WTC11 (cell line): ENCODE results near the gene CGRRF1. TPM values are rescaled to one million over a fixed set of nuclear protein-coding genes. Genes with fewer than 3 reads are reported as not detected.

Source experiments
- ATAC-seq: fragments of 200-7000 bp; cut with Tn5 transposase; 2 replicates; pipeline ENCODE4 v1.10.0; 2021; ENCODE audit warnings: mild to moderate bottlenecking, moderate library complexity
- CTCF ChIA-PET: fragments of 300-600 bp; sonication (Branson Sonifier 250); formaldehyde crosslinking; loops from one replicate; lab custom pipeline; 2021; ENCODE audit warnings: antibody characterized with exemption; lab: Charles Lee
- POLR2A ChIA-PET: fragments of 350-600 bp; sonication (Branson Sonifier 250); formaldehyde crosslinking; loops from one replicate; lab custom pipeline; 2021; ENCODE audit warnings: antibody characterized with exemption; lab: Charles Lee
- DNase-seq: peaks from one replicate; pipeline ENCODE4 v3.0.0; 2021; ENCODE audit warnings: low spot score
- H3K27ac Mint-ChIP-seq: 2 replicates; pipeline ENCODE4 v1.8.0; 2021; ENCODE audit warnings: mixed read lengths
- H3K27me3 Mint-ChIP-seq: 2 replicates; pipeline ENCODE4 v1.8.0; 2021; ENCODE audit warnings: low read depth, mild to moderate bottlenecking, moderate library complexity, mixed read lengths
- H3K36me3 Mint-ChIP-seq: 2 replicates; pipeline ENCODE4 v1.8.0; 2021; ENCODE audit warnings: mixed read lengths
- H3K4me1 Mint-ChIP-seq: 2 replicates; pipeline ENCODE4 v1.8.0; 2022; ENCODE audit warnings: mixed read lengths
- H3K4me3 Mint-ChIP-seq: 2 replicates; pipeline ENCODE4 v1.8.0; 2021; ENCODE audit warnings: mild to moderate bottlenecking, moderate library complexity, mixed read lengths
- H3K9me3 Mint-ChIP-seq: 2 replicates; pipeline ENCODE4 v1.8.0; 2021; ENCODE audit warnings: mixed read lengths
- ATF1 ChIP-seq: sonication (generic); formaldehyde crosslinking; IDR thresholded peaks from 2 replicates; pipeline ENCODE4 v1.8.1; 2023; ENCODE audit warnings: mild to moderate bottlenecking, moderate library complexity, missing genetic modification reagents
- ATF2 ChIP-seq: sonication (generic); formaldehyde crosslinking; IDR thresholded peaks from 2 replicates; pipeline ENCODE4 v1.8.1; 2022; ENCODE audit warnings: low read depth, missing genetic modification reagents, borderline replicate concordance
- ATF3 ChIP-seq: sonication (generic); formaldehyde crosslinking; conservative IDR thresholded peaks from 2 replicates; pipeline ENCODE4 v1.8.1; 2022; ENCODE audit warnings: mild to moderate bottlenecking, missing genetic modification reagents
- E2F1 ChIP-seq: sonication (generic); formaldehyde crosslinking; IDR thresholded peaks from 2 replicates; pipeline ENCODE4 v1.8.0; 2022; ENCODE audit warnings: mild to moderate bottlenecking, missing genetic modification reagents
- E2F5 ChIP-seq: sonication (generic); formaldehyde crosslinking; IDR thresholded peaks from 2 replicates; pipeline ENCODE4 v1.8.1; 2022; ENCODE audit warnings: mild to moderate bottlenecking, moderate library complexity, missing genetic modification reagents
- GABPB1 ChIP-seq: sonication (generic); formaldehyde crosslinking; IDR thresholded peaks from 2 replicates; pipeline ENCODE4 v1.8.1; 2023; ENCODE audit warnings: mild to moderate bottlenecking, missing genetic modification reagents
- GTF2I ChIP-seq: fragments of 250-450 bp; sonication (Bioruptor Pico); conservative IDR thresholded peaks from 2 replicates; pipeline ENCODE4 v1.4.0; 2021; ENCODE audit warnings: mild to moderate bottlenecking
- KAT7 ChIP-seq: sonication (generic); formaldehyde crosslinking; IDR thresholded peaks from 2 replicates; pipeline ENCODE4 v1.8.1; 2023; ENCODE audit warnings: missing genetic modification reagents, mild to moderate bottlenecking, borderline replicate concordance
- MLX ChIP-seq: sonication (generic); formaldehyde crosslinking; IDR thresholded peaks from 2 replicates; pipeline ENCODE4 v1.8.1; 2023; ENCODE audit warnings: mild to moderate bottlenecking, missing genetic modification reagents, moderate library complexity
- NFATC4 ChIP-seq: fragments of 250-450 bp; sonication (Bioruptor Pico); IDR thresholded peaks from 2 replicates; pipeline ENCODE4 v1.9.0; 2021; ENCODE audit warnings: mild to moderate bottlenecking
- NR2C2 ChIP-seq: sonication (generic); formaldehyde crosslinking; IDR thresholded peaks from 2 replicates; pipeline ENCODE4 v1.8.0; 2022; ENCODE audit warnings: mild to moderate bottlenecking, missing genetic modification reagents
- PREB ChIP-seq: sonication (generic); formaldehyde crosslinking; IDR thresholded peaks from 2 replicates; pipeline ENCODE4 v1.8.1; 2022; ENCODE audit warnings: mild to moderate bottlenecking, missing genetic modification reagents, moderate library complexity, borderline replicate concordance
- RELA ChIP-seq: sonication (generic); formaldehyde crosslinking; IDR thresholded peaks from 2 replicates; pipeline ENCODE4 v1.8.1; 2022; ENCODE audit warnings: missing genetic modification reagents, mild to moderate bottlenecking, borderline replicate concordance
- SMAD3 ChIP-seq: sonication (generic); formaldehyde crosslinking; IDR thresholded peaks from 2 replicates; pipeline ENCODE4 v1.8.0; 2022; ENCODE audit warnings: missing genetic modification reagents, mild to moderate bottlenecking, borderline replicate concordance
- SOX15 ChIP-seq: fragments of 250-450 bp; sonication (Bioruptor Pico); IDR thresholded peaks from 2 replicates; pipeline ENCODE4 v1.9.0; 2021; ENCODE audit warnings: mild to moderate bottlenecking
- SP1 ChIP-seq: sonication (generic); formaldehyde crosslinking; conservative IDR thresholded peaks from 2 replicates; pipeline ENCODE4 v1.8.1; 2022; ENCODE audit warnings: missing genetic modification reagents
- STAT6 ChIP-seq: sonication (generic); formaldehyde crosslinking; conservative IDR thresholded peaks from 2 replicates; pipeline ENCODE4 v1.8.1; 2023; ENCODE audit warnings: mild to moderate bottlenecking, low read depth, missing genetic modification reagents, moderate library complexity
- TEAD4 ChIP-seq: sonication (generic); formaldehyde crosslinking; IDR thresholded peaks from 2 replicates; pipeline ENCODE4 v1.8.0; 2022; ENCODE audit warnings: mild to moderate bottlenecking, missing genetic modification reagents
- ZBTB21 ChIP-seq: sonication (generic); formaldehyde crosslinking; IDR thresholded peaks from 2 replicates; pipeline ENCODE4 v1.8.1; 2023; ENCODE audit warnings: mild to moderate bottlenecking, missing genetic modification reagents, borderline replicate concordance
- ZNF138 ChIP-seq: sonication (generic); formaldehyde crosslinking; conservative IDR thresholded peaks from 2 replicates; pipeline ENCODE4 v1.8.1; 2022; ENCODE audit warnings: mild to moderate bottlenecking, moderate library complexity, missing genetic modification reagents
- ZNF423 ChIP-seq: fragments of 250-450 bp; sonication (Bioruptor Pico); IDR thresholded peaks from 2 replicates; pipeline ENCODE4 v2.1.2; 2022; ENCODE audit warnings: mild to moderate bottlenecking, moderate library complexity
- total RNA-seq: library from RNA; stranded (reverse); gene quantifications from 3 replicates; pipeline ENCODE4 v1.2.3, GENCODE V29; 2021

CGRRF1 gene
- total RNA-seq, 1 experiment from 2014 or later = 15.1 TPM

- peak overlapping the region; percentile 92 for H3K27ac Mint-ChIP-seq
- DNase-seq (no peak), ATAC-seq (peak; percentile 16)
- H3K27me3 Mint-ChIP-seq = no peaks in the 10 kb centered on the region
- H3K4me1 Mint-ChIP-seq = peaks cover 41% of the 10 kb centered on the region
- no peaks in the 10 kb centered on the region for H3K9me3 Mint-ChIP-seq
- ChIA-PET POLR2A (interaction anchor here (0.7 to 1.5 kb wide), 4 partner anchors 15 to 78 kb away, joined by 3 to 7 read pairs (median 3); partner anchors contain the start of gene CGRRF1), CTCF (interaction anchor here (0.8 to 3.5 kb wide), 12 partner anchors 18 to 286 kb away, joined by 3 to 16 read pairs (median 4); partner anchors contain the start of genes CDKN3 and CGRRF1)
- peak overlapping the region; percentile 92 for H3K4me3 Mint-ChIP-seq
- H3K36me3 Mint-ChIP-seq = peaks cover 5% of the 10 kb centered on the region
- TF ChIP-seq TEAD4 (CRISPR knock-in tag) (no peak), PREB (CRISPR knock-in tag) (no peak), ZNF138 (CRISPR knock-in tag) (no peak), ATF3 (CRISPR knock-in tag) (no peak), RELA (no peak)
Measured at GRCh38 chr14:54487771-54488170, 21.9 kb upstream of the CGRRF1 start.

GRCh38 chr14:54488318-54488645 is 21.4 kb upstream of the CGRRF1 start:
- peak; percentile 62 for ATAC-seq
- no peak for DNase-seq
- CTCF ChIA-PET = interaction anchor here (0.6 to 3.5 kb wide), 16 partner anchors 9 to 456 kb away, joined by 3 to 16 read pairs (median 4); partner anchors contain the start of gene CGRRF1
- no peaks in the 10 kb centered on the region for H3K36me3 Mint-ChIP-seq
- peak overlapping the region; percentile 92 for H3K27ac Mint-ChIP-seq
- peak overlapping the region; percentile 92 for H3K4me3 Mint-ChIP-seq
- no peaks in the 10 kb centered on the region for H3K27me3 Mint-ChIP-seq
- TF ChIP-seq ZBTB21 (CRISPR knock-in tag) (no peak), GTF2I (CRISPR knock-in tag) (0 out of 2 replicates have a peak, but pooled peaks have one; percentile 21)
- TF ChIP-seq, all 79 proteins: peak for 1
- Mint-ChIP-seq H3K9me3 (no peaks in the 10 kb centered on the region), H3K4me1 (peaks cover 44% of the 10 kb centered on the region)
- POLR2A ChIA-PET = interaction anchor here (0.7 to 1.5 kb wide), 3 partner anchors 15 to 23 kb away, joined by 3 to 7 read pairs (median 3); partner anchors contain the start of gene CGRRF1

- peak; percentile 84 for ATAC-seq
- H3K4me3 Mint-ChIP-seq = peak within 1 kb of the TSS; percentile 92
- H3K27me3 Mint-ChIP-seq = no peaks in the 10 kb centered on the region
- H3K9me3 Mint-ChIP-seq = no peaks in the 10 kb centered on the region
- CTCF ChIA-PET = interaction anchor here (0.6 to 3.5 kb wide), 12 partner anchors 9 to 456 kb away, joined by 3 to 16 read pairs (median 4); partner anchors contain the start of gene CGRRF1
- POLR2A ChIA-PET = interaction anchor here (0.7 to 1.5 kb wide), 5 partner anchors 16 to 1936 kb away, joined by 3 to 7 read pairs (median 3); partner anchors contain the start of genes CGRRF1 and GPR137C
- peak within 1 kb of the TSS; percentile 95 for H3K27ac Mint-ChIP-seq
- H3K36me3 Mint-ChIP-seq = no peaks in the 10 kb centered on the region
- DNase-seq = peak; percentile 87
- peaks cover 49% of the 10 kb centered on the region for H3K4me1 Mint-ChIP-seq
- no peak for TF ChIP-seq ZNF423 (CRISPR knock-in tag)
- TF ChIP-seq SMAD3 (CRISPR knock-in tag) = no peak
- TF ChIP-seq ZBTB21 (CRISPR knock-in tag) = no peak
- TF ChIP-seq NFATC4 (CRISPR knock-in tag) = no peak
- peak; percentile 54; the same call in 1 of the 2 replicates for TF ChIP-seq GABPB1 (CRISPR knock-in tag)
- no peak for TF ChIP-seq RELA
- no peak for TF ChIP-seq ATF1 (CRISPR knock-in tag)
- TF ChIP-seq SOX15 (CRISPR knock-in tag) = no peak
- peak; percentile 44; the same call in 1 of the 2 replicates for TF ChIP-seq SP1
- no peak for TF ChIP-seq MLX (CRISPR knock-in tag)
- TF ChIP-seq ATF2 (CRISPR knock-in tag) = no peak
- no peak for TF ChIP-seq STAT6
- no peak for TF ChIP-seq E2F1 (CRISPR knock-in tag)
- TF ChIP-seq KAT7 = 0 out of 2 replicates have a peak, but pooled peaks have one; percentile 53
- peak; percentile 75; the same call in 1 of the 2 replicates for TF ChIP-seq E2F5 (CRISPR knock-in tag)
- TF ChIP-seq NR2C2 = no peak
Measured at GRCh38 chr14:54488646-54489317, 20.9 kb upstream of the CGRRF1 start, which contains the start of gene GMFB. Gene GMFB (minus strand): TSS chr14:54488980. CDS start chr14:54488927, 53 bp downstream.
